Upper lobe of left lung (tissue), 4 donors: ENCODE results near the gene ARNT2.

Experiments used
- EP300 ChIP-seq, 4 donors: sonication (generic); formaldehyde crosslinking; IDR thresholded peaks; one replicate each; pipeline ENCODE4 v1.5.1; 2017; ENCODE audit warnings: antibody characterized with exemption in 4 of 4, control low read depth in 2 of 4
- POLR2A ChIP-seq, 4 donors: fragments of 450-650 bp; IDR thresholded peaks; one replicate each; pipeline ENCODE4 v1.5.1; 2016 to 2017; ENCODE audit warnings: antibody characterized with exemption in 4 of 4, mild to moderate bottlenecking in 2 of 4
- POLR2AphosphoS5 ChIP-seq, 2 donors: sonication (generic); formaldehyde crosslinking; IDR thresholded peaks; one replicate each; pipeline ENCODE4 v1.5.1; 2017; ENCODE audit warnings: antibody characterized with exemption in 2 of 2
- TF ChIP-seq, protein P1 (sequence below), 6 experiments: fragments of 450-650 bp in 4 of 6; fragments of 200-600 bp in 2 of 6; sonication (generic) in 2 of 6; IDR thresholded peaks; one replicate each; pipeline ENCODE4 v1.5.1; 2016 to 2019; ENCODE audit warnings: antibody characterized with exemption in 6 of 6

GRCh38 chr15:80514071-80514780 lies 110.0 kb downstream of the ARNT2 start:
- TF ChIP-seq, protein P1, sequence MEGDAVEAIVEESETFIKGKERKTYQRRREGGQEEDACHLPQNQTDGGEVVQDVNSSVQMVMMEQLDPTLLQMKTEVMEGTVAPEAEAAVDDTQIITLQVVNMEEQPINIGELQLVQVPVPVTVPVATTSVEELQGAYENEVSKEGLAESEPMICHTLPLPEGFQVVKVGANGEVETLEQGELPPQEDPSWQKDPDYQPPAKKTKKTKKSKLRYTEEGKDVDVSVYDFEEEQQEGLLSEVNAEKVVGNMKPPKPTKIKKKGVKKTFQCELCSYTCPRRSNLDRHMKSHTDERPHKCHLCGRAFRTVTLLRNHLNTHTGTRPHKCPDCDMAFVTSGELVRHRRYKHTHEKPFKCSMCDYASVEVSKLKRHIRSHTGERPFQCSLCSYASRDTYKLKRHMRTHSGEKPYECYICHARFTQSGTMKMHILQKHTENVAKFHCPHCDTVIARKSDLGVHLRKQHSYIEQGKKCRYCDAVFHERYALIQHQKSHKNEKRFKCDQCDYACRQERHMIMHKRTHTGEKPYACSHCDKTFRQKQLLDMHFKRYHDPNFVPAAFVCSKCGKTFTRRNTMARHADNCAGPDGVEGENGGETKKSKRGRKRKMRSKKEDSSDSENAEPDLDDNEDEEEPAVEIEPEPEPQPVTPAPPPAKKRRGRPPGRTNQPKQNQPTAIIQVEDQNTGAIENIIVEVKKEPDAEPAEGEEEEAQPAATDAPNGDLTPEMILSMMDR (IDR thresholded peaks at IDR 0.05), result no peak
- TF ChIP-seq POLR2A (IDR thresholded peaks at IDR 0.05), result no peak
- TF ChIP-seq POLR2AphosphoS5 (IDR thresholded peaks at IDR 0.05), result no peak
- no peak for TF ChIP-seq EP300 (IDR thresholded peaks at IDR 0.05)
